Caki2 (cell line): Measurements from ENCODE around the gene GSTA2. TPM values are rescaled to one million over a fixed set of nuclear protein-coding genes. Genes with fewer than 3 reads are reported as not detected.
"Not testable (repeated sequence)": the region's sequence is repeated elsewhere in the genome, so short reads cannot be mapped to it uniquely, and the experiment has no call there.

Experiments used
- DNase-seq: peaks from one replicate; pipeline ENCODE4 v3.0.0-alpha.2; 2015; ENCODE audit warnings: low read depth
- in situ Hi-C: cut with HindIII; loops from 2 replicates; pipeline ENCODE4 v1.10.0; 2016; ENCODE audit warnings: low sequenced_read_pairs, low pct_unique_long_range_greater_than_20kb, mixed read lengths
- total RNA-seq: library from RNA; depleted of rRNA; stranded (reverse); fragments of >200 nt; shearing (Covaris generic); gene quantifications from 2 replicates; pipeline ENCODE4 v1.2.3, GENCODE V29; 2014; ENCODE audit warnings: low replicate concordance

GSTA2 gene
- total RNA-seq, 1 experiment from 2014 or later = not detected

GRCh38 chr6:52731719-52732118, 31.6 kb downstream of the GSTA2 start:
- in situ Hi-C loops = no loop called here
- DNase-seq = no peak

DNA sequence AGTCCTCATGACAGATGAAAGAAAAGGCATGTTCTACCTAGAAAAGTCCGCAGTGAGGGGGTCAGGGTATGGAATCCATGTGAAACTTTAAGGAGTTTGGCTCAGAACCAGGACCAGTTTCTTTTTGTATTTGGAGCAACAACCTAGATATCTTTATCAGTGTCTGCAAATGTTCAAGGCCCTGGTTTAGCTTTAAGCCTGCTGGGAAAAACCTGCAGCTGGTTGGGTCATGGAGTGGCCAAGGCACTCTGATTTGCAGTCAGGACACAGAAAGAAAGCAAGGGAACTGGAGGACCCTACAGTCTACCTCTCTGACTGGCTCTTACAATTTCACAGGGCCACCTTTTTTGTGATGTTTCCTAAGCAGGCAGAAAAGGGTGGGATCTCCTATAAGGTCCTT, 33.7 kb downstream of the GSTA2 start:
- no peak for DNase-seq
- in situ Hi-C loops = no loop called here

GRCh38 chr6:52728394-52728793, 34.9 kb downstream of the GSTA2 start:
- DNase-seq = peak; percentile 86
- in situ Hi-C loops = no loop called here

- in situ Hi-C loops = no loop called here
- DNase-seq = no peak
Observed at GRCh38 chr6:52727908-52728307, 35.4 kb downstream of the GSTA2 start.

DNA sequence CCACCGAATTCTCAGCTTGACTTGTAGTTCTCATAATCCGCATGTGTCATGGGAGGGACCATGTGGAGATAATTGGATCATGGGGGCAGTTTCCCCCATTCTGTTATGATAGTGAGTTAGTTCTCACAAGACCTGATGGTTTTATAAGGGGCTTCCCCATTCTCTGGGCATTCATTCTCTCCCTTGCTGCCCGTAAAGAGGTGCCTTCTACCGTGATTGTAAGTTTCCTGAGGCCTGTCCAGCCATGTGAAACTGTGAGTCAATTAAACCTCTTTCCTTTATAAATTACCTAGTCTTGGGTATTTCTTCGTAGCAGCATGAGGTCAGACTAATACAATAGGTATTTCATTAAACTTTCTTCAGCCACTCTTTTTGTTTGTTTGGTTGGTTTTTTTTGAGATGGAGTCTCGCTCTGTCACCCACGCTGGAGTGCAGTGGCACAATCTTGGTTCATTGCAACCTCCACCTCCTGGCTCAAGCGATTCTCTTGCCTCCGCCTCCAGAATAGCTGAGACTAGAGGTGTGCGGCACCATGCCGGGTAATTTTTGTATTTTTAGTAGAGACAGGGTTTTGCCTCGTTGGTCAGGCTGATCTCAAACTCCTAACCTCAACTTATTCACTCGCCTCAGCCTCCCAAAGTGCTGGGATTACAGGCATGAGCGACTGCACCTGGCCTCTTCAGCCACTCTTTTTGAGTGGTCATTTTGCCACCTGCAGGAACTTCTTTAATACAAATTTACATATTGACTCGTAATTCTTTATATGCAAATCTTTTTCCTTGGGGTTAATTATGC, 36.3 kb downstream of the GSTA2 start:
- in situ Hi-C loops = no loop called here
- peak; percentile 99 for DNase-seq

- in situ Hi-C loops = no loop called here
- no peak for DNase-seq
Observed at GRCh38 chr6:52726193-52726542, 37.1 kb downstream of the GSTA2 start.

DNA sequence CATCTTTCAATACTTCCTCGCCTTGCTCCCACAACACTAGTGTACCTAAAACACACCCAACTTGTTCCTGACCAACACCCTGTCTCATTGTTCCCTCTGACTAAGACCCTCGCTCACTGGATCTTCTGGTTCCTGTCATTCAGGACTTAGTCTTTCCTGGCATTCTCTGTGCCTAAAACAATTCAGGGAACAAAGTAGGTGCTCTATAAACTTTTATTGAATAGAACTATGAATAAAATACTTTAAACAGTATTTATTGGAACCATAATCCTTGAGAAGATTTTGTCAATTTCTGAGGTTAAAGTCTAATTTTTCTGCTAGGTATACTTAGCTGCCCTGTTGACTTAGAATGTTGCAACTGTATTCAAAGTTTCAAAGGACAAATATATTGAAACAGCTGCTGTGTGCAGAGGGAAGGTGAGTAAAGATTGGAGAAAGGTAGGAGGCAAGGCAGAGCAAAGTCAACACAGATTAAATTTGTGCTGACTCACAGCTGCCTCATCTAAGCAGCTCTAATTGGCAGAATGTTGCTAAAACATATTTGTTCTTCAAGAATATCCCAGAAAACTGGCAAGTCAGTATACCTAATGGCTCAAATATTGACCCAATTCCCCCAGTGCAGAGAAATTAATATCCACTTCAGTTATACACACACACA, 37.6 kb downstream of the GSTA2 start:
- in situ Hi-C loops = no loop called here
- DNase-seq = peak; percentile 38

DNA sequence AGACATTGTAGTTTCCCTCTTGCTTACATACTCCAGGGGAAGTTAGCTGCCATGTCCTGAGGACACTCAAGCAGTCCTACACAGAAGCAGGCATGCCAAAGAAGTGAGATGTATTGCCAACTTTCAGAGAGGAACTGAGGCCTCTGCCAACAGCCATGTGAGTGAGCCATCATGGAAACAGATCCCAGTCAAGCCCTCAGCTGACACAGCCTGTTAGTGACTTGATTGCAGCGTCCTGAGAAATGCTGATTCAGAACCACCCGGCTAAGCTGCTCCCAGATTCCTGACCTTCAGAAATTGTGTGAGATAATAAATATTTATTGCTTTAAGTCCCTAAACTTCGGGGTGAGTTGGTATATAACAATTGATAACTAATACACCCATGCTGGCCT, 38.1 kb downstream of the GSTA2 start:
- DNase-seq = no peak
- in situ Hi-C loops = no loop called here

DNA sequence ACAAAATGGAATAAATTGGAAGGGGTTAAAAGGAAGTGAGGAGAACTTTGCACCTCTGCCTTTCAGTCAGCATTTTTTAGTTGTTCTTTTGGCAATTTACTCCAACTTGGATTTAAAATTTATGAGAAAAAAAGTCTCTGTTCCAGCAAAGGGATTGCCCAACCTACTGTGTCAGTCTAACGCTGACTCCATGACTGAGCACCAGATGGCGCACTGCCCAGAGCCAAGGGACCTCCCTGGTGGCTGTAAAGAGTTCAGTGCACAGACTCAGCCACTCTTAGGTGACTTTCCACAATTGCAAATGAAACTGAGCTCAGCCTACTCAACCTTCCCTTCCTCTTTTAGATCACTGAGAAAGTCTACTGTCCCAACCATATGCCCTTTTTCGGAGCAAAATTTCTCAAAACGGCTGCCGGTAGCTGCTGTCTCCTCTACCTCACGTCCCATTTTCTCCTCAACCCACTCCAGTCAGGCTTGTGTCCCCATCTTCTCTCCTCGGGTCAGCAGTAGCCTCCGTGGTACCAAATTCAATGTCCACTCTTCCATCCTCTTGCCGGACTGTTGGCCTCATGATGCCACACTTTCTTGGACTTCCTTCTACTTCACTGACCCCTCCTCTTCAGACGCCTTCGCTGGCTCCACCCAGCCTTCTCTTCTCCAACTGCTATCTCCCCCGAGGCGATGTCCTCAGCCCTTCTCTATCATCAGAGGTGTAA, 38.7 kb downstream of the GSTA2 start:
- DNase-seq = peak; percentile 71
- in situ Hi-C loops = no loop called here

- in situ Hi-C loops = no loop called here
- no peak for DNase-seq
Observed at GRCh38 chr6:52724042-52724405, 39.3 kb downstream of the GSTA2 start.

DNA sequence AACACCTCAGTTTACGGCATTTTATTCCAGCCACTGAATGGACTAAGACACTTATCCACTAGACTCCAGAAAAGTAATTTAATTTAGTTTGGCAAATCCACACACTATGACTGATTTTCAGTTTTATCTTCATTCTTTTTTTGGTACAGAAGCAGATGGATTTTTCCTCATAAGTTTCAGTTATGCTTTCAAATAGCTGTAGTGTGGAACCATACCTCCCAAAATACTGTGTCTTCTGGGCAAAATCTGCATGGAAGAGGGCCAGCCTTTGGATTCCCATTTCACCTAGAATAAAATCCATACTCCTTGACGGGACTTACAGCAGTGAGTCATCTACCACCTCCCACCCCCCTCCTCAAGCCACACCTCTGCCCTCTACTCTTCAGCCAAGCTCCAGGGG, 43.0 kb downstream of the GSTA2 start:
- no peak for DNase-seq
- in situ Hi-C loops = no loop called here

DNA sequence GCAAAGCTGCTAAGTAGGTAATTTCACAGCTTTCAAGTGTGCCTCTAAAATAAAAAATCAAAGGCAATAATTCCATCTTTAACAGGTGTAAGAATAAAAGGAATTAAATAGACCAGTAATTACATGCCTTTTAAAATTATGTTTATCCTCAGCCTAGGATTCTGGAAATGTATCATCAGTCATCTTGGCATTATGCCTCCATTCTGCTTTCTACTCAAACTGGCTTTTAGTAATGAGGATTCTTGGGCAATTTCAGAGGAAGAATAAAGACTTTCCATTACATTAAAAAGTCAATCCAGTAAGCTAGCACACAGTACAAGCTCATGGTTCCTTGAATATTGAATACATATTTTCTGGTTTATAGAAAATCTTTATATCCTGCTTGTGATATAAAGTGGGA, 44.7 kb downstream of the GSTA2 start:
- no peak for DNase-seq
- in situ Hi-C loops = no loop called here

GRCh38 chr6:52714761-52715160, 48.5 kb downstream of the GSTA2 start:
- in situ Hi-C loops, DNase-seq: not testable (repeated sequence)

DNA sequence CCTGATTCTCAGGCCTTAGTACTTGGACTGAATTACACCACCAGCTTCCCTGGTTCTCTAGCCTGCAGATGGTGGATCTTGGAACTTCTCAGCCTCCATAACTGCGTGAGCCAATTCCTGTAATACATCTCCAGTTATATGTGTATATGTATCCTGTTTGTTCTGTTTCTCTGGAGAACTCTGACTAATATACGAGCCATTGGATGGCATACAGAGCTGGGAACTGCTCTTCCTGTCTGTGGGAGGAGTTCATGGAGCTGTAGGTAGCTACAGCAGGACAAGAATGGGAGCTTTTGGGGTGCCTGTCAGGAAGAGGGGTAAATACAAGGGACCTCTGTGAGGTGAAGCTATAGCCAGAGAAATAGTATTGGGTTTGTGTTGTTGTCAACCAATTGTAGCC, 51.1 kb downstream of the GSTA2 start:
- DNase-seq = no peak

DNA sequence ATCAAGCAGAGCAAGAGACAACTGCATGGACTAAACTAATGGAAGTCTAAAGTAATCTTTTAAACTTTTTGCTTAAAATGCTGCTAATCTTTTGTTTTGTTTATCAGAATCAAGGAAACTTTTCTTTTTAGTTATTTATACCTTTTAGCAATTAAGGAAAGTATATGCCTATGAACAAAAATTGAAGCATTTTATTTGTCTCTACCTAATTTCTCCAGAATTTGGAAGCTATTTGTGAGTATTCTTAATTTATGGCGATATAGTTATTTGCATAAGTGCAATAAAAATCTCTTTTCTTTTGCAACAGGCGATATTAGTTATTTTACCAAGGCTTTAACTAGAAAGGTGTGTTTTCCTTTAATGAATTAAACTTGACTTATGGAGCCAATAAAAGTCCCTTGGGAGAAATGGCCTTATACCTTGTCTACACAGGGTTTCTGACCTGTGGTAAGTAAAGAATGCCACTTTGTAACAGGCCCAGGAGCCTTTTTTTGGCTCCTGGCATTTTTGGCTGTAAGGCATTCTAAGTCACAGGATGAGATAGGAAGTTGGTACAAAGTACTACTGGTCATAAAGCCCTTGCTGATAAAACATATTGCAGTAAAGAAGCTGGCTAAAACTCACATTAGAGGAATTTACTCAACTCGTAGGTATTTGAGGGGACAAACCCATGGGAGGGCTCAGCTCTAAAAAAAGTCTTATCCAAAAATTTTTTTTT, 55.2 kb downstream of the GSTA2 start:
- DNase-seq = no peak

More for the DNA sequence above, 51.1 kb downstream of the GSTA2 start:
- in situ Hi-C loops = no loop called here

GRCh38 chr6:52706001-52706400, 57.3 kb downstream of the GSTA2 start:
- DNase-seq = no peak
- in situ Hi-C loops = no loop called here

More for the DNA sequence above, 55.2 kb downstream of the GSTA2 start:
- in situ Hi-C loops = no loop called here

DNA sequence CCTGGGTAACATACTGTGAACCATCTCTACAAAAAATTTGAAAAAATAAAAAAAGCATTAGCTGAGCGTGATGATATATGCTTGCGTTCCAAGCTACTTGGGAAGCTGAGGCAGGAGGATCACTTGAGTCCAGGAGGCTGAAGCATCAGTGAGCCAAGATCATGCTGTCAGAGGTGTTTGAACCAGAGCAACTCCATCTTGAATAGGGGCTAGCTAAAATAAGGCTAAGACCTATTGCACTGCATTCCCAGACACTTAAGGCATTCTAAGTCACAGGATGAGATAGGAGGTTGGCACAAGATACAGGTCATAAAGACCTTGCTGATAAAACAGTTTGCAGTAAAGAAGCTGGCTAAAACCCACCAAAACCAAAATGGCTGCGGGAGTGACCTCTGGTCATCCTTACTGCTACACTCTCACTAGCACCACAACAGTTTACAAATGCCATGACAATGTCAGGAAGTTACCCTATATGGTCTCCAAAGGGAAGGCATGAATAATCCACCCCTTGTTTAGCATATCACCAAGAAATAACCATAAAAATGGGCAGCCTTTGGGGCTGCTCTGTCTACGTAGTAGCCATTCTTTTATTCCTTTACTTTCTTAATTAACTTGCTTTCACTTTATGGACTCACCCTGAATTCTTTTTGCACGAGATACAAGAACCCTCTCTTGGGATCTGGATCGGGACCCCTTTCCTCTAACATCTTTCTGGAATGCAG, 58.3 kb downstream of the GSTA2 start:
- DNase-seq, in situ Hi-C loops: not testable (repeated sequence)

GRCh38 chr6:52704060-52704459, 59.2 kb downstream of the GSTA2 start:
- in situ Hi-C loops = no loop called here

More at GRCh38 chr6:52704060-52704459, 59.2 kb downstream of the GSTA2 start:
- no peak for DNase-seq
